WTC11 (cell line): ENCODE results near the gene MYO1F. TPM values are rescaled to one million over a fixed set of nuclear protein-coding genes. Genes with fewer than 3 reads are reported as not detected.
A peak's percentile ranks its signal among the peaks of the same experiment; 100 is the strongest.
"Not testable (repeated sequence)": the region's sequence is repeated elsewhere in the genome, so short reads cannot be mapped to it uniquely, and the experiment has no call there.

Experiments
- ATAC-seq: fragments of 200-7000 bp; cut with Tn5 transposase; 2 replicates; pipeline ENCODE4 v1.10.0; 2021; ENCODE audit warnings: mild to moderate bottlenecking, moderate library complexity
- CTCF ChIA-PET: fragments of 300-600 bp; sonication (Branson Sonifier 250); formaldehyde crosslinking; loops from one replicate; lab custom pipeline; 2021; ENCODE audit warnings: antibody characterized with exemption; lab: Charles Lee
- POLR2A ChIA-PET: fragments of 350-600 bp; sonication (Branson Sonifier 250); formaldehyde crosslinking; loops from one replicate; lab custom pipeline; 2021; ENCODE audit warnings: antibody characterized with exemption; lab: Charles Lee
- DNase-seq: peaks from one replicate; pipeline ENCODE4 v3.0.0; 2021; ENCODE audit warnings: low spot score
- H3K27ac Mint-ChIP-seq: 2 replicates; pipeline ENCODE4 v1.8.0; 2021; ENCODE audit warnings: mixed read lengths
- H3K27me3 Mint-ChIP-seq: 2 replicates; pipeline ENCODE4 v1.8.0; 2021; ENCODE audit warnings: low read depth, mild to moderate bottlenecking, moderate library complexity, mixed read lengths
- H3K36me3 Mint-ChIP-seq: 2 replicates; pipeline ENCODE4 v1.8.0; 2021; ENCODE audit warnings: mixed read lengths
- H3K4me1 Mint-ChIP-seq: 2 replicates; pipeline ENCODE4 v1.8.0; 2022; ENCODE audit warnings: mixed read lengths
- H3K4me3 Mint-ChIP-seq: 2 replicates; pipeline ENCODE4 v1.8.0; 2021; ENCODE audit warnings: mild to moderate bottlenecking, moderate library complexity, mixed read lengths
- H3K9me3 Mint-ChIP-seq: 2 replicates; pipeline ENCODE4 v1.8.0; 2021; ENCODE audit warnings: mixed read lengths
- ELF4 ChIP-seq: sonication (generic); formaldehyde crosslinking; IDR thresholded peaks from 2 replicates; pipeline ENCODE4 v1.8.1; 2022; ENCODE audit warnings: low read depth, mild to moderate bottlenecking, moderate library complexity, missing genetic modification reagents
- EMX1 ChIP-seq: fragments of 250-450 bp; sonication (Bioruptor Pico); IDR thresholded peaks from 2 replicates; pipeline ENCODE4 v1.8.0; 2021; ENCODE audit warnings: mild to moderate bottlenecking
- ESRRA ChIP-seq: sonication (generic); formaldehyde crosslinking; IDR thresholded peaks from 2 replicates; pipeline ENCODE4 v1.8.1; 2022; ENCODE audit warnings: mild to moderate bottlenecking, missing genetic modification reagents, borderline replicate concordance
- GRHL2 ChIP-seq: fragments of 250-450 bp; sonication (Bioruptor Pico); IDR thresholded peaks from 2 replicates; pipeline ENCODE4 v1.8.0; 2022; ENCODE audit warnings: mild to moderate bottlenecking, moderate library complexity; ENCODE audit not compliant: insufficient replicate concordance, severe bottlenecking
- JUN ChIP-seq: sonication (generic); formaldehyde crosslinking; IDR thresholded peaks from 2 replicates; pipeline ENCODE4 v1.8.0; 2023; ENCODE audit warnings: mild to moderate bottlenecking, missing genetic modification reagents
- MYBL2 ChIP-seq: sonication (generic); formaldehyde crosslinking; IDR thresholded peaks from 2 replicates; pipeline ENCODE4 v1.8.1; 2023; ENCODE audit warnings: mild to moderate bottlenecking, moderate library complexity, missing genetic modification reagents
- NFYB ChIP-seq: sonication (generic); formaldehyde crosslinking; conservative IDR thresholded peaks from 2 replicates; pipeline ENCODE4 v1.8.0; 2022; ENCODE audit warnings: low read depth, missing genetic modification reagents
- SMAD4 ChIP-seq: sonication (generic); formaldehyde crosslinking; IDR thresholded peaks from 2 replicates; pipeline ENCODE4 v1.8.0; 2022; ENCODE audit warnings: mild to moderate bottlenecking, missing genetic modification reagents
- SOX15 ChIP-seq: fragments of 250-450 bp; sonication (Bioruptor Pico); IDR thresholded peaks from 2 replicates; pipeline ENCODE4 v1.9.0; 2021; ENCODE audit warnings: mild to moderate bottlenecking
- ZBTB21 ChIP-seq: sonication (generic); formaldehyde crosslinking; IDR thresholded peaks from 2 replicates; pipeline ENCODE4 v1.8.1; 2023; ENCODE audit warnings: mild to moderate bottlenecking, missing genetic modification reagents, borderline replicate concordance
- ZNF121 ChIP-seq: sonication (generic); formaldehyde crosslinking; IDR thresholded peaks from 2 replicates; pipeline ENCODE4 v1.8.0; 2023; ENCODE audit warnings: missing genetic modification reagents
- total RNA-seq: library from RNA; stranded (reverse); gene quantifications from 3 replicates; pipeline ENCODE4 v1.2.3, GENCODE V29; 2021
- TF ChIP-seq, protein P1 (sequence below): sonication (generic); formaldehyde crosslinking; IDR thresholded peaks from 2 replicates; pipeline ENCODE4 v1.8.0; 2022; ENCODE audit warnings: mild to moderate bottlenecking, missing genetic modification reagents
- TF ChIP-seq, protein P2 (sequence below): fragments of 250-450 bp; sonication (Bioruptor Pico); IDR thresholded peaks from 2 replicates; pipeline ENCODE4 v2.1.2; 2022; ENCODE audit warnings: mild to moderate bottlenecking, moderate library complexity
- TF ChIP-seq, protein P3 (sequence below): sonication (generic); formaldehyde crosslinking; IDR thresholded peaks from 2 replicates; pipeline ENCODE4 v1.8.0; 2022; ENCODE audit warnings: mild to moderate bottlenecking, missing genetic modification reagents
- TF ChIP-seq, protein P4 (sequence below): sonication (generic); formaldehyde crosslinking; IDR thresholded peaks from 2 replicates; pipeline ENCODE4 v1.8.0; 2022; ENCODE audit warnings: mild to moderate bottlenecking, missing genetic modification reagents
- TF ChIP-seq, protein P5 (sequence below): sonication (generic); formaldehyde crosslinking; IDR thresholded peaks from 2 replicates; pipeline ENCODE4 v1.8.0; 2023; ENCODE audit warnings: mild to moderate bottlenecking, missing genetic modification reagents

MYO1F gene
- total RNA-seq, 1 experiment from 2014 or later = 2.8 TPM

DNA sequence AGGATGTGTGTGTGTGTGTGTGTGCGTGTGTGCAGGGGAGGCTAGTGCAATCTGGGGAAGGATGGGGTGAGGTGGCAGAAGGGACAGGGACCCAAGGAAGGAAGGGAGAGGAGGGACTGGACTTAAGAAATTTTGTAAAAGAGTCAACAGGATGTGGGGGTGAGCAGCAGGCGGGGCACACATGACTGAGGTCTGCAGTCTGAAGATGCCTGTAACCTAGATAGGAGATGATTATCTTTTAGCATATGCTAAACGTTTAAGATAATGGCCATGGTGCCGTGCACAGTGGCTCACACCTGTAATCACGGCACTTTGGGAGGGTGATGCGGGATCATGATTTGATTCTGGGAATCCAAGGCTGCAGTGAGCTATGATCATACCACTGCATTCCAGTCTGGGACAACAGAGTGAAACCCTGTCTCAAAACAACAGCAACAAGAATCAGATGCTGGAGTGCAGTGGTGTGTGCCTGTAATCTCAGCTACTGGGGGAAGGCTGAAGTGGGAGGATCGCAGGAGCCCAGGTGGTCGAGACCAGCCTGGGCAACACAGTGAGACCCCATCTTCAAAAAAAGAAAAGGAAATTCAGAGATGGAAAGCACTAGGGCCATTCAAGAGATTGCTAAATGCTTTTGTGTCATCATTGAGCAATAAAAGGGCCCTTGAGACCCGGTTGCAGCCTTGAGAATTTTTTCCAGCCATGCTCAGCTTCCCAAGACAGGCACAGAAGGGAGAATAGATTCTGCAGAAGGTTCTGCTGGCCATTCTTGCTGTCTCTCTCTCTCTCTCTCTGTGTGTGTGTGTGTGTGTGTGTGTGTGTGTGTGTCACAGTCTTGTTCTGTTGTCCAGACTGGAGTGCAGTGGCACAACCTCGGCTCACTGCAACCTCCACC, 59.4 kb downstream of the MYO1F start:
- peaks cover 12% of the 10 kb centered on the region for H3K4me1 Mint-ChIP-seq
- TF ChIP-seq ZNF121 = peak; percentile 96
- TF ChIP-seq SMAD4 (CRISPR knock-in tag) = no peak
- H3K4me3 Mint-ChIP-seq = no peak overlapping the region
- H3K9me3 Mint-ChIP-seq = no peaks in the 10 kb centered on the region
- H3K27ac Mint-ChIP-seq = peak overlapping the region; percentile 33; the same call in 1 of the 2 replicates
- ATAC-seq = no peak
- no peaks in the 10 kb centered on the region for H3K36me3 Mint-ChIP-seq
- H3K27me3 Mint-ChIP-seq = peaks cover 6% of the 10 kb centered on the region; the same call in 1 of the 2 replicates
- CTCF ChIA-PET = interaction anchor here (0.7 to 2.4 kb wide), 5 partner anchors 11 to 68 kb away, joined by 3 to 11 read pairs (median 3); no protein-coding TSS in a partner anchor
- no peak for DNase-seq
- POLR2A ChIA-PET = no interaction called here

DNA sequence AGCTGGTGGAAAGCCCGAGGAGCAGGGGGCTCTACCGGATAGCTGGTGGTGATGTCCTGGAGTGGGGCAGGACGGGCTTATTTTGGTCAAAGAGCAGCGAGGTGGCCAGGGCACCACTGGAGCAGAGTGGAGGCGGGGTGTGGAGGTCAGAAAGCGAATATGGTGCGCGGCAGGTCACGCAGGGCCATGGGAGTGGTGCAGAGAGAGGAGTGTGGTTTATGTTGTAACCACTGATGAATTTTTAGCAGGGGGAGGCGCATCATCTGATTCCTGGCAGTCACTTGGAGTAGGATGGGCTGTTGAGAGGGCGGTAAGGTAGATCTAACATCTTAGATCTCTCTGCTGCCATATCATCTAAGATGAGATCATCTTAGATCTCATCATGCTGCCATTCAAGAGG, 61.9 kb downstream of the MYO1F start:
- CTCF ChIA-PET = interaction anchor here (0.5 to 2.9 kb wide), 2 partner anchors 10 to 68 kb away, joined by 4 to 39 read pairs; no protein-coding TSS in a partner anchor
- Mint-ChIP-seq H3K4me3 (peak overlapping the region; percentile 86; the same call in 1 of the 2 replicates), H3K27me3 (peaks cover 6% of the 10 kb centered on the region; the same call in 1 of the 2 replicates), H3K36me3 (peaks cover 4% of the 10 kb centered on the region; the same call in 1 of the 2 replicates), H3K9me3 (no peaks in the 10 kb centered on the region), H3K27ac (peak overlapping the region; percentile 54), H3K4me1 (peaks cover 16% of the 10 kb centered on the region)
- no peak for DNase-seq
- POLR2A ChIA-PET = no interaction called here
- ATAC-seq = no peak
- TF ChIP-seq ESRRA (CRISPR knock-in tag) = no peak
- TF ChIP-seq JUN (CRISPR knock-in tag) = no peak
- TF ChIP-seq, all 79 proteins: peak for 0

DNA sequence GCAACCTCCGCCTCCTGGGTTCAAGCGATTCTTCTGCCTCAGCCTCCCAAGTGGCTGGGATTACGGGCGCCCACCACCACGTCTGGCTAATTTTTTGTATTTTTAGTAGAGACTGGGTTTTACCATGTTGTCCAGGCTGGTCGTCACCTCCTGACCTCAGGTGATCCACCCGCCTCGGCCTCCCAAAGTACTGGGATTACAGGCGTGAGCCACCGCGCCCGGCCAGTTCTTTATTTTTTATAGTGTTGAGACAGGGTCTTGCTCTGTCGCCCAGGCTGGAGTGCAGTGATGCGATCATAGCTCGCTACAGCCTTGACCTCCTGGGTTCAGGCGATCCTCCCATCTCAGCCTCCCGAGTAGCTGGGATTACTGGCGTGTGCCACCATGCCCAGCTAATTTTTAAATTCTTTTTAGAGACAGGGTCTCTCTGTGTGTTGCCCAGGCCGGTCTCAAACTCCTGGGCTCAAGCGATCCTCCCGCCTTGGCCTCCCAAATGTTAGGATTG, 62.7 kb downstream of the MYO1F start:
- H3K27me3 Mint-ChIP-seq, H3K36me3 Mint-ChIP-seq, H3K9me3 Mint-ChIP-seq, ATAC-seq, H3K27ac Mint-ChIP-seq, DNase-seq: not testable (repeated sequence)
- ChIA-PET POLR2A (interaction anchor here (0.6 to 2.3 kb wide), 8 partner anchors 9 to 174 kb away, joined by 3 to 28 read pairs (median 4); partner anchors contain the start of genes HNRNPM and RAB11B), CTCF (interaction anchor here (0.5 to 2.9 kb wide), 17 partner anchors 9 to 1255 kb away, joined by 3 to 75 read pairs (median 4); partner anchors contain the start of genes MARCHF2, MYO1F and RAB11B)
- TF ChIP-seq ZNF121 = peak; percentile 53; the same call in 1 of the 2 replicates
- peak overlapping the region; percentile 86 for H3K4me3 Mint-ChIP-seq
- H3K4me1 Mint-ChIP-seq = peaks cover 16% of the 10 kb centered on the region

DNA sequence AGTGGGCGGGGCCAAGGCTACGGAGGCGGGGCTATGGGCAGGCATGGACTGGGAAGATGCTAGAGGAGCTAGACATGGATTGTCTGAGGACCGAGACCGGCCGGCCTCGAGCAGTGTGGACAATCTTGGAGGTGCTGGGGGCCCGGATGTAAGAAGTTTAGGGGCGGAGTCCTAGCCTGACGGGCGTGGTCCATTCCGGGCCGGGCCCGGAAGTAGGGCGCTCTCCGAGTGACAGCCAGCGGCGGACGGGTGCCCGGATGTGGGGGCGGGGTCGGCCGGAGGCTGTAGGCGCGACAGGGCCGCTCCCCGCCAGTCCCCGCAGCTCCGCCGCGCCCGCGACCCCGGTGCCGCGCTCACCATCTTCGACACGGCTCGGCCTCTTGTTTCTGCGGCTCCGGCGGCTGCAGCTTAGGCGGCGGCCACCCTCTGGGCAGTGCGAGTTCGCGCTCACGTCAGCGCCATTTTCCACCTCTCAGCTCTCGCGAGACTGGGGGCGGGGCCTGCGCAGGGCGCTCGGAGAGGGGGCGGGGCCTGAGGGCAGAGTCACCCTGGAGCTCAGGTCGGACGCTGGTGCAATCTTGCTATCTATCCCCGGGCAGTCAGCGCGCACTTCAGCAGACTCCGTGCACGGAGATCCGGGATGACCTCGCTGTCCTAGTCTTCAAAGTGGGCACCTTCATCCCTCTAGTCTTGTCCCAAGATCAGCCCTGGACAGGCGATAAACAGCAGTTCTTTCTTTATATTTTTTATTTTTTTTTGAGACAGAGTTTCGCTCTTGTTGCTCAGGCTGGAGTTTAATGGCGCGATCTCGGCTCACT, 63.3 kb downstream of the MYO1F start, which contains the start of gene ZNF414:
Gene ZNF414 (minus strand): TSS at position 481 of the 818 bp plus-strand sequence. CDS start 121 bp downstream, at position 360.
- DNase-seq (peak; percentile 100), ATAC-seq (peak; percentile 87)
- POLR2A ChIA-PET = interaction anchor here (0.6 to 2.3 kb wide), 17 partner anchors 8 to 179 kb away, joined by 3 to 28 read pairs (median 3); partner anchors contain the start of genes HNRNPM and RAB11B
- Mint-ChIP-seq H3K4me1 (peaks cover 16% of the 10 kb centered on the region), H3K9me3 (no peaks in the 10 kb centered on the region), H3K27me3 (peaks cover 6% of the 10 kb centered on the region; the same call in 1 of the 2 replicates), H3K4me3 (peak within 1 kb of the TSS; percentile 86), H3K27ac (peak within 1 kb of the TSS; percentile 100), H3K36me3 (peaks cover 4% of the 10 kb centered on the region; the same call in 1 of the 2 replicates)
- CTCF ChIA-PET = interaction anchor here (0.5 to 2.9 kb wide), 27 partner anchors 9 to 1254 kb away, joined by 3 to 75 read pairs (median 4); partner anchors contain the start of genes MARCHF2, MYO1F and RAB11B
- TF ChIP-seq, protein P1, sequence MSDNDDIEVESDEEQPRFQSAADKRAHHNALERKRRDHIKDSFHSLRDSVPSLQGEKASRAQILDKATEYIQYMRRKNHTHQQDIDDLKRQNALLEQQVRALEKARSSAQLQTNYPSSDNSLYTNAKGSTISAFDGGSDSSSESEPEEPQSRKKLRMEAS (CRISPR knock-in tag) = peak; percentile 73
- TF ChIP-seq GRHL2 (CRISPR knock-in tag) (no peak), ZNF121 (no peak), EMX1 (CRISPR knock-in tag) (no peak), ELF4 (CRISPR knock-in tag) (no peak), NFYB (no peak), ZBTB21 (no peak), SOX15 (CRISPR knock-in tag) (no peak), MYBL2 (CRISPR knock-in tag) (0 out of 2 replicates have a peak, but pooled peaks have one; percentile 40)
- TF ChIP-seq, protein P2, sequence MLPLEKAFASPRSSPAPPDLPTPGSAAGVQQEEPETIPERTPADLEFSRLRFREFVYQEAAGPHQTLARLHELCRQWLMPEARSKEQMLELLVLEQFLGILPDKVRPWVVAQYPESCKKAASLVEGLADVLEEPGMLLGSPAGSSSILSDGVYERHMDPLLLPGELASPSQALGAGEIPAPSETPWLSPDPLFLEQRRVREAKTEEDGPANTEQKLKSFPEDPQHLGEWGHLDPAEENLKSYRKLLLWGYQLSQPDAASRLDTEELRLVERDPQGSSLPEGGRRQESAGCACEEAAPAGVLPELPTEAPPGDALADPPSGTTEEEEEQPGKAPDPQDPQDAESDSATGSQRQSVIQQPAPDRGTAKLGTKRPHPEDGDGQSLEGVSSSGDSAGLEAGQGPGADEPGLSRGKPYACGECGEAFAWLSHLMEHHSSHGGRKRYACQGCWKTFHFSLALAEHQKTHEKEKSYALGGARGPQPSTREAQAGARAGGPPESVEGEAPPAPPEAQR (CRISPR knock-in tag) = no peak
- TF ChIP-seq, protein P3, sequence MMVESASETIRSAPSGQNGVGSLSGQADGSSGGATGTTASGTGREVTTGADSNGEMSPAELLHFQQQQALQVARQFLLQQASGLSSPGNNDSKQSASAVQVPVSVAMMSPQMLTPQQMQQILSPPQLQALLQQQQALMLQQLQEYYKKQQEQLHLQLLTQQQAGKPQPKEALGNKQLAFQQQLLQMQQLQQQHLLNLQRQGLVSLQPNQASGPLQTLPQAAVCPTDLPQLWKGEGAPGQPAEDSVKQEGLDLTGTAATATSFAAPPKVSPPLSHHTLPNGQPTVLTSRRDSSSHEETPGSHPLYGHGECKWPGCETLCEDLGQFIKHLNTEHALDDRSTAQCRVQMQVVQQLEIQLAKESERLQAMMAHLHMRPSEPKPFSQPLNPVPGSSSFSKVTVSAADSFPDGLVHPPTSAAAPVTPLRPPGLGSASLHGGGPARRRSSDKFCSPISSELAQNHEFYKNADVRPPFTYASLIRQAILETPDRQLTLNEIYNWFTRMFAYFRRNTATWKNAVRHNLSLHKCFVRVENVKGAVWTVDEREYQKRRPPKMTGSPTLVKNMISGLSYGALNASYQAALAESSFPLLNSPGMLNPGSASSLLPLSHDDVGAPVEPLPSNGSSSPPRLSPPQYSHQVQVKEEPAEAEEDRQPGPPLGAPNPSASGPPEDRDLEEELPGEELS (CRISPR knock-in tag) = 0 out of 2 replicates have a peak, but pooled peaks have one; percentile 27
- TF ChIP-seq, protein P4, sequence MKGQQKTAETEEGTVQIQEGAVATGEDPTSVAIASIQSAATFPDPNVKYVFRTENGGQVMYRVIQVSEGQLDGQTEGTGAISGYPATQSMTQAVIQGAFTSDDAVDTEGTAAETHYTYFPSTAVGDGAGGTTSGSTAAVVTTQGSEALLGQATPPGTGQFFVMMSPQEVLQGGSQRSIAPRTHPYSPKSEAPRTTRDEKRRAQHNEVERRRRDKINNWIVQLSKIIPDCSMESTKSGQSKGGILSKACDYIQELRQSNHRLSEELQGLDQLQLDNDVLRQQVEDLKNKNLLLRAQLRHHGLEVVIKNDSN (CRISPR knock-in tag) = peak; percentile 24; the same call in 1 of the 2 replicates
- TF ChIP-seq, protein P5, sequence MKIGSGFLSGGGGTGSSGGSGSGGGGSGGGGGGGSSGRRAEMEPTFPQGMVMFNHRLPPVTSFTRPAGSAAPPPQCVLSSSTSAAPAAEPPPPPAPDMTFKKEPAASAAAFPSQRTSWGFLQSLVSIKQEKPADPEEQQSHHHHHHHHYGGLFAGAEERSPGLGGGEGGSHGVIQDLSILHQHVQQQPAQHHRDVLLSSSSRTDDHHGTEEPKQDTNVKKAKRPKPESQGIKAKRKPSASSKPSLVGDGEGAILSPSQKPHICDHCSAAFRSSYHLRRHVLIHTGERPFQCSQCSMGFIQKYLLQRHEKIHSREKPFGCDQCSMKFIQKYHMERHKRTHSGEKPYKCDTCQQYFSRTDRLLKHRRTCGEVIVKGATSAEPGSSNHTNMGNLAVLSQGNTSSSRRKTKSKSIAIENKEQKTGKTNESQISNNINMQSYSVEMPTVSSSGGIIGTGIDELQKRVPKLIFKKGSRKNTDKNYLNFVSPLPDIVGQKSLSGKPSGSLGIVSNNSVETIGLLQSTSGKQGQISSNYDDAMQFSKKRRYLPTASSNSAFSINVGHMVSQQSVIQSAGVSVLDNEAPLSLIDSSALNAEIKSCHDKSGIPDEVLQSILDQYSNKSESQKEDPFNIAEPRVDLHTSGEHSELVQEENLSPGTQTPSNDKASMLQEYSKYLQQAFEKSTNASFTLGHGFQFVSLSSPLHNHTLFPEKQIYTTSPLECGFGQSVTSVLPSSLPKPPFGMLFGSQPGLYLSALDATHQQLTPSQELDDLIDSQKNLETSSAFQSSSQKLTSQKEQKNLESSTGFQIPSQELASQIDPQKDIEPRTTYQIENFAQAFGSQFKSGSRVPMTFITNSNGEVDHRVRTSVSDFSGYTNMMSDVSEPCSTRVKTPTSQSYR (CRISPR knock-in tag) = peak; percentile 51; the same call in 1 of the 2 replicates
